CD4-positive, alpha-beta T cell treated with Interleukin-17A for 1 hour (primary cell): ENCODE results near the gene SEMA3F.

Experiments
- DNase-seq: peaks from one replicate; pipeline ENCODE4 v3.0.0-alpha.2; 2020

SEMA3F gene

DNA sequence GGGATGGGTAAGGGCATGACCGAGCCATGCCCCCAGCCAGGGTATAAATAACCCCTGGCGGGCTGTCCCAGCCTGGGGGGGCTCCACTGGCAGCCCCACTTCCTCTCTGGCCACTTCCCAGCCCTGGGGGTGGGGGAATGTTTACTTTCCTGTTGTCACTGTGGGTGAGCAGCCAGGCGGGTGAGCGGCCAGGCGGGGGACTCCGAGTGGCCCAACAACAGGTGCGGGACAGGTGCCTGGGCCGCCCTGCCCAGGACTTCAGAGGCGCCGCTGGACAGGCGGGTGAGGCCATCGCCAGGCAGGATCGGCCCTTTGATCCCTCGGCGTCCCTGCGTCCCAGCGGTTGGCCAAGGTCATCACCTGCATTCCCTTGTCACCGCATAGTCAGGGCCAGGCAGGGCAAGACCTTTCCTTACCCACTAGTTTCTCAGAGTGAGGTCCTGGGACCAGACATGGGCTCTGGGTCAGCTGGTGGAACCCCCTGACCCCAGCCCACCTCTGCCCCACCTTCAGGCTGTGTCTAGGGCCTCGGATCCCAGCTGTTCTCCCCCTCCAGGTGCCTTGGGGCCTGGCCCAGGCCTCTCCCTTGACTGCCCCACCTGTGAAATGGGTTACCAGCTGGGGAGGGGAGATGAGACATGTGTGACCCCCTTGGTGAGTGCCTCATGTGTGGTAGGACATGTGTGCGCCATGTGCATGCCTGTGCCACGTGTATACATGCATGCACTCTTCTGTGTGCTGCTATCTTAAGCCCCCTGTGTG lies 16.6 kb downstream of the SEMA3F start:
- no peak for DNase-seq

- DNase-seq, result no peak
Measured at GRCh38 chr3:50172626-50173220, 17.6 kb downstream of the SEMA3F start.

GRCh38 chr3:50173685-50174516 lies 18.8 kb downstream of the SEMA3F start:
- no peak for DNase-seq

GRCh38 chr3:50174517-50174895 lies 19.4 kb downstream of the SEMA3F start:
- DNase-seq, result no peak

DNA sequence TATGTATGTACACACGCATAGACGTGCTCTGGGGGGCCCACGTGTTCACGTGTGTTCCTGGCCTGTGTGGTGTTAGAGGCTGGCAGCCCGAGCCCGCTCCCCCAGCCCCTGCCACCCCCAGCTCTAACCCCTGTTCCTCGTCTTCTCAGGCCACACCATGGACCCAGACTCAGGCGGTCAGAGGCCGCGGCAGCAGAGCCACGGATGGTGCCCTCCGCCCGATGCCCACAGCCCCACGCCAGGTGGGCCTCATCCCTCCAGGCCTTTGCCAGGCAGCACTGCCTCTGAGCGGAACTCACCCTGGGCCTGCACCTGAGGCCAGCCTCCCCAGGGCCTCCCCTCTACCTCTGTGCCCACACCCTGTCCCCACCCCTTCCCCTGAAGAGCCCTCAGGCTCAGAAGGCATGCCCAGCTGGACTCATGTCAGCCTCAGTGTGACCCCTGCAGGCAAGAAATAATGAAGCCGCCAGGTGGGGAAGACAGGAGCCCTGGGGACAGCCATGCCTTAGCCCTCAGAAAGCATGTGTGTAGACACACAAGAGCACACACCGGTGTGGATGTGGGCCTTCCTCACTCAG lies 19.9 kb downstream of the SEMA3F start:
- DNase-seq, result no peak

DNA sequence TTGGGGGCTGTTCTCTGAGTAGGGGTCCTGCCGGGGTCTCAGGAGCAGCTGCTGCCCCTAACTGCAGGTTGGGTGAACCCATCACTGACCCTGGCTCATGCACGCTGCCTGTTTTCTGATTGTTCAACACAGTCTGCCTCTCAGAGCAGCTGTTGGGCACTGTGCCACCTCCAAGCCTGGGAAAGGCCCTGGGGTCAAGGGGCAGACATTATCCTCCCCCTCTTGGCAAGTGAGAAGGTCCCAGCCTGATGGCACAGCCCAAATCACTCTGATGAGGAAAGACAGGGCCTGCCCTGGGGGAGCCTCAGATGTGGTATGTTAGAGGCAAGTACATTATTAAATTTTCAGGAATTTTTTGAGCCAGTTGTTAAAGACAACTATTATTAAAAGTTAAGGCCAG lies 22.2 kb downstream of the SEMA3F start:
- no peak for DNase-seq

DNA sequence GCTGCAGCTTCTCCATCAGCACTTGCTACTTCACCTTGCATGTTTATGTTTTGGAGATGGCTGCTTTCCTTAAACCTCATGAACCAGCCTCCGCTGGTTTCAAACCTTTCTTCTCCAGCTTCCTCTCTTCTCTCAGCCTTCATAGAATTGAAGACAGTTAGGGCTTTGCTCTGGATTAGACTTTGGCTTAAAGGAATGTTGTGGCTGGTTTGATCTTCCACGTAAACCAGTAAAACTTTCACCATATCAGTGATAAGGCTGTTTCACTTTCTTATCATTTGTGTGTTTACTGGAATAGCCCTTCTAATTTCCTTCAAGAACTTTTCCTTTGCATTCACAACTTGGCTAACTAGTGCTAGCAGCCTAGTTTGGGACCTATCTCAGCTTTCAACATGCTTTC lies 24.6 kb downstream of the SEMA3F start:
- DNase-seq, result no peak

- no peak for DNase-seq
Measured at GRCh38 chr3:50181985-50182384, 26.9 kb downstream of the SEMA3F start.

- no peak for DNase-seq
Measured at GRCh38 chr3:50182533-50183099, 27.5 kb downstream of the SEMA3F start.

DNA sequence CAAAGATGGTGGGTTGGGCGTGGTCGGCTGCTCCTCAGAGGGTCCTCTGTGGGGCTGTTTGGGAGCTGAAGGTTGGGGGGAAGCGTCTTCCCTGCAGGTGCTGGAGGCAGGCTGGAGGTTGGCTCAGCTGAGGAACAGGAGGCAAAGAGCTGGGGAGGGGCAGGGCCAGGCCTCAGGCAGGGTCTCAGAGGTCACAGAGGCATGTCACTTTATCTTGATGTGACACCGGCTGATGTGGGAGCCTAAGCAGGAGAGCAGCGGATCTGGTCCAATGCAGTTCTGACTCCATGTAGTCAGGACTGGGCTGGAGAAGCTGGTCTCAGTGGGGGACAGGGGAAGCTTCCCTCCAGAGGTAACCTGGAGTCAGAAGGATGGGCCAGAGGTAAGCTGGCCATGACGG lies 28.6 kb downstream of the SEMA3F start:
- no peak for DNase-seq

- DNase-seq, result no peak
Measured at GRCh38 chr3:50184242-50184978, 29.3 kb downstream of the SEMA3F start.

- DNase-seq, result no peak
Measured at GRCh38 chr3:50185230-50185629, 30.1 kb downstream of the SEMA3F start.

DNA sequence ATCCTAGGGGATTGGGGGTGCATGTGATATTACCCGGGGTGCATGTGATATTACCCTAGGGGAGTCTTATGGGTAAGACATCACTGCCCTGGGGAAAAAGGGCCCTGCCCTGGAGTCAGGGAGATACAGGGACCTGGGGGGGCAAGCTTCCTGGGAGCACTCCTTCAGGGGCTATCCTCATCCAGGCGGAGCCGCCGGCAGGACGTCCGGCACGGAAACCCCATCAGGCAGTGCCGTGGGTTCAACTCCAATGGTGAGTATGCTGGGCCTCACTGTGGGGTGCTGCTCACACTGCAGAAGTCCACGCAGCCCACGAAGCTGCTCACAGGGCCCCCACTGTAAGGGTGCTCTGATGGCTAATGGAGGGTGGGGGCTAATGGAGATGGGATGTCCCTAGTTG lies 31.0 kb downstream of the SEMA3F start:
- no peak for DNase-seq

- no peak for DNase-seq
Measured at GRCh38 chr3:50187750-50188149, 32.6 kb downstream of the SEMA3F start.

GRCh38 chr3:50189274-50189673 lies 34.1 kb downstream of the SEMA3F start:
- peak; percentile 23 for DNase-seq

- DNase-seq, result no peak
Measured at GRCh38 chr3:50189989-50190388, 34.9 kb downstream of the SEMA3F start.

DNA sequence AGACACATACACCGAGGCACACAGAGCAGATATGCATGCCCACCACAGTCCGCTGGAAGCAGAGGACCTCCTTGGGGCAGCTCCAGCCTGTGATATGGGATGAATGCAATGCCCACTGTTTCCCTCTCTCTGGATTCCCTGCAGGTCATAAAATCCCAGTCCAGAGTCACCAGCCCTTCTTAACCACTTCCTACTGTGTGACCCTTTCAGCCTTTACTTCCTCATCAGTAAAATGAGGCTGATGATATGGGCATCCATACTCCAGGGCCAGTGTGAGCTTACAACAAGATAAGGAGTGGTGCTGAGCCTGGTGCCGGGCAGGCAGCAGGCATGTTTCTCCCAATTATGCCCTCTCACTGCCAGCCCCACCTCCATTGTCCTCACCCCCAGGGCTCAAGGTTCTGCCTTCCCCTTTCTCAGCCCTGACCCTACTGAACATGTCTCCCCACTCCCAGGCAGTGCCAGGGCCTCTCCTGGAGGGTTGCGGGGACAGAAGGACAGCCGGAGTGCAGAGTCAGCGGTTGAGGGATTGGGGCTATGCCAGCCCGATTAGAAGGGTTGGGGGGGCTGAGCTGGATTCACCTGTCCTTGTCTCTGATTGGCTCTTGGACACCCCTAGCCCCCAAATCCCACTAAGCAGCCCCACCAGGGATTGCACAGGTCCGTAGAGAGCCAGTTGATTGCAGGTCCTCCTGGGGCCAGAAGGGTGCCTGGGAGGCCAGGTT lies 36.0 kb downstream of the SEMA3F start, which contains the start of gene GNAT1:
Gene GNAT1, plus strand, starts transcription at position 675 of the 725 bp plus-strand sequence. CDS start 116 bp downstream, outside the sequence.
- no peak for DNase-seq

GRCh38 chr3:50192124-50192523 lies 37.0 kb downstream of the SEMA3F start:
- DNase-seq, result no peak

DNA sequence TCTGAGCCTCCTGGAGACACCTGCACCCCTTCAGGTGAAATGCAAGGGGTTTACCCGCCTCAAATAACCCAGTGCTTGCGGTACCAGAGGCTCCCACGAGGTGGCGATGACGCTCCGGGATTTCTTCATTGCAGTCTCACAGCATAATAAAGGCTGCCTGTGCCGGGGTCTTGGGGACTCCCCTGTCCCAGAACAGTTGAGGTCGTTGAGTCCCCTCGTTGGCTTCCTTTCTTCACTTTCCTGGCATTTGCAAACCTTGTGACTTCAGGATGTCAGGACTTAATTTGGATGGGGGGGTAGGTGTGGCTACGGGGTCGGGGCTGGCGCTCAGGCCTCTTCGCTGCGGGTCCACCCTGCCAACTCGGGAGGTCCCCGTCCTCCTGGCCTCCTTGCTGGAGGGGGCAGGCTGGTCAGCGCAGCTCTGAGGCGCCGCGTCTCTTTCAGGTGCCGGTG lies 37.6 kb downstream of the SEMA3F start:
- peak; percentile 88 for DNase-seq

- no peak for DNase-seq
Measured at GRCh38 chr3:50193286-50193685, 38.2 kb downstream of the SEMA3F start.

GRCh38 chr3:50193746-50194127 lies 38.6 kb downstream of the SEMA3F start:
- no peak for DNase-seq
